HG03460 (cell line): ENCODE data around the gene PIP5KL1.

ENCODE experiments used
- ATAC-seq: cut with Tn5 transposase; IDR thresholded peaks from one replicate; pipeline ENCODE4 v1.9.1; 2021; ENCODE audit not compliant: unreplicated experiment

Gene PIP5KL1

DNA sequence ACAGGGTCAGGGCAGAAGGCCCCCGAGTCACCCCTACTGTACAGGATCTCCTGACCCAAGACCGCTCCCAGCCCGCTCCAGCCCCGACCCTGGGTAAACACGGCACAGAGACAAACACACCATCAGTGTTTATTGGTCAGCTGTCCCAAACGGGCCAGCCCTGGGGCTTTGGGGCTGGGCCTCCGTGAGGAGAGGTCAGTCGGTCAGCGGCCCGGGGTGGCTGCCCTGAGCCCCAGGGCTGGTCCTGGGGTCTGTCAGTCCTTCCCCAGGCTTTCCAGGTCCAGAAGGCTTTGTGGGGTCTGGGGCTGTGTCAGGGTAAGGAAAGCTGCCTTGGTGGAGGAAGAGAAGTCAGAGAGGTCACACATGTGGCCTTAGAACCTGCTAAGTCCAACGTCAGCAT lies 4.4 kb upstream of the PIP5KL1 start:
- no peak for ATAC-seq

DNA sequence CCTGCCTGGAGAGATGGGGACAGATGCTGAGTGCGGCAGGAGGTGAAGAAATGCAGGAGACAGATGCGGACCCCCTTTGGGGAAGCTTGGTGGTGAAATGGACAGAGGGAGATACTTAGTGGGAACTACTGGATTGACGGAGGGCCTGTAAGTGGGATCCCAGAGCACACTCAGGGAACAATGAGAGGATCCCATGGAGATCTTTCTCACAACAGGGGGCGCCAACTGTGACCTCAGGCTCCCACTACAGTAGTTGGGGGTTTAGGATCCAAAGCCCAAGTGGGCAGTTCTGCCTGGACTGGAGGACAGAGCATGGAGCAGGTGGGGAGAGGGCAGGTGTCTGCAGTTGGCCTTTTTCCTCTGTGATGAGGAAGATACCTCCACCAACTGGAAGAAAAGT lies 3.7 kb upstream of the PIP5KL1 start:
- no peak for ATAC-seq

DNA sequence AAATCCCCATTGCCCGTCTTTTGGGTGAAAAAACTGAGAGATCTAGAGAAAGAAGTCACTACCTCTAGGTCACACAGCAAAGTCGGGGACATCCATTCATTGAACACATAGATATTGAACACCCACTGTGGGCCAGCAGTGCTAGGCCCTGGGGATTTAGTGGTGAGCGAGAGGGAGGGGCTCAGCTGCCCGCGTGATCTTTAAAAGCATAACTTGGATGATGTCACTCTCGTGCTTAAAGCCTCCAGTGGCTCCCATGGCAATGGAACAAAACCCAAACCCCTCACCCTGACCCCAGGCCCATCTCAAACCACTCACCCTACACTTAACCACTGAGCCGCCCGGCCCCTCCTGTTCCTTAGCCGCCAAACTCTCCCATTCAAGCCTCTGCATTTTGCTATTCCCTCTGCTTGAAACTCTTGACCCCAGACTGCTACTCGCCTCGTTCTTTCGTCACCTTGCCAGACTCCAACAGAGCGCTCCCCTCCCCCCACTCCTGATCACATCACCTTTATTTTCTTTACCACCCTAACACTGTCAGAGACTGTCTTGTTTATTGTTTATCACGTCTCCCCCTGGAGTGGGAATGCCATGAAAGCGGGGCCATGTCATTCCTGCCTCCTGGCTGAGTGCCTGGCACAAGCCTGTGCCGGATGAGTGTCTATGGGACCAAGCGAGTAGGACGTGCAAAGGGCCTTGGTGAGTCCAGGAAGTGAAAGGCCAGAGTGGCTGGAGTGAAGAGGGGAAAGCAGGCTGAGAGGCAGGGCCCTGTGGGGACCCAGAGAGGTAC lies 710 bp upstream of the PIP5KL1 start:
- peak; percentile 30 for ATAC-seq

DNA sequence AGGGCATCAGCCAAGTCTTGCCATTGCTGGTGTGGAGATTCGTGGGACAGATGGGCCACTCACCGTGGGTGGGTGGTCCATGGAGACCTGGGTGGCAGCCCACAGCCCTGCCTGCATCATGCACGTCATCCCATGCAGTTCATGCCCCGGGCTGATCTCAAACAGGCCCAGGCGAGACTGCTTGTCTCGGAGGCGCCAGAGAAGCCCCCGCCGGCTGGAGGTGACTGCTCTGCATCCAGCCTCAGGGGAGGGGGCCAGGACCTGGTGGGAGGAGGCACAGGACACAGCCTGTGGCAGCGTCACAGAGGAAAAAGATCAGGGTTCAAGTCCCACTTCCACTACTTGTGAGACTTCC lies 975 bp downstream of the PIP5KL1 start:
- ATAC-seq, result no peak

DNA sequence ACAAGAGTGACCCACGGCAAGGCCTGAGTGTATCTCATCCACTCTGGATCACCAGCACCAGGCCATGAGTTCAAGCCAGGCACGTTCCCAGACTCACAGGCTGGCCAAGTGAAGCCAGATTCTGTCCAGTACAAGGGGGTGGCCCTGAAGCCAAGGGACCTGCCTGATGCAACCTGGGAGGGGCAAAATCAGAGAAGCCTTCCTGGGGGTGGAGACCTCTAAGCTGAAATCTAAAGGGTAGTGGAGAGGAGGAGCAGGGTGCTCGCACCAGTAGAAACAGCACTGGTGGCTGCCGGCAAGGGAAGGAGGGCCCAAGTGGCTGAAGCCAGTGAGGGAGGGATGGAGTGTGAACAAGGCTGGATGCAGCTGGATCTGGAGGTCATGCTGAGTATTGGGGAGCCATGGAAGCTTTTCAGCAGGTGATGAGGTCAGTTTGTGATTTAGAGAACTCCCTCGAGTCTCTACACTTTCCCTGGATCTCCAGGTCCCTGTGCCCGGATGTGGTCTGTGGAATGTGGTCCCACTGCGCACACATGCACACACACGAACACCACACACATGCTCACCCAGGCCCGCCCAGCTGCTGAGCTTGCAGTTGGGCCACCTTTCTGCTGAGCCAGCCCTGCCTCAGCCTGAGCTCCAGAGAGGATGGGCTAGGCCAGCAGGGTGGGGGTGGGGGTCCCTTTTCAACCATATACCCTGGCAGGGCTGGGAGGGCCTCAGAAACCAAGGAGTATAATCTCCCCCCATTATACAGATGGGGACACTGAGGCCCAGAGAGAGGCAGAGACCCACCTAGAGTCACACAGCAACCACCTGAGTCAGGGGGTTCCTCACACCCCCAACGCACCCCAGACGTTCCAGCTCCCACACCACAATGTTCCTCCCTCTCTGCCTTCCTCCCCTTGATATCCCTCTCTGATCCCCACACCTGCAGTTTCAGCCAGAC lies 1.6 kb downstream of the PIP5KL1 start:
- no peak for ATAC-seq

DNA sequence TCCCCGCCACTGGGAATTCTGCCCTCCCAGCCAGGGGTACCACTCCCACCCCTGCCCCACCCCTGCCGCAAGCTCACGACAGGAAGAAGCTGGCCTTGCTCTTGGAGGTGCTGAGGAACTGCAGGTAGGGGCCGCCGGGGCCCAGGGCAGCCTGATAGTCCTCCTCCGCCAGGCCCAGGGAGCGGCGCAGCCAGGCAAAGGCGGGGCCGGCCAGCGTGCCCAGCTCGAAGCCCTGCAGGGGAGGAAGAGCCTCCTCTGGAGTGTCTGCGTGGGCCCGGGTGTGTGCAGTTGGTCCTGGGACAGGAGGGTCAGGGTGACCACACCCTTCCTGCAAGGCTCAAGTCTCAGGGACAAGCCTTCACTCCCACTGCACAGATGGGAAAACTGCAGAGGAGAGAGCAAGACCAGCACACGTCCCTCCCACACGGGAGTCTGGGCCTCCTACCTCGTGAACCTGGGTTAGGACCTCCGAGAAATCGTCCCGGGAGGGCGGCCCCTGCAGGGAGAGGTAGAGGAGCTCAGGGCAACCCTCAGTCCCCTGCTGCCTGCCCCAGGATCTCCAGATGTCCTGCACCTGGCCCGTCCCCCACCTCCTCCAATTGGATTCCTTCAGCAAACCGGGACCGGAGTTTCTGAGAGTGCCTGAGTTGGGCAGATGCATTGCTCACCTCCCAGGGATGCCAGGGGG lies 2.4 kb downstream of the PIP5KL1 start:
- ATAC-seq, result no peak

DNA sequence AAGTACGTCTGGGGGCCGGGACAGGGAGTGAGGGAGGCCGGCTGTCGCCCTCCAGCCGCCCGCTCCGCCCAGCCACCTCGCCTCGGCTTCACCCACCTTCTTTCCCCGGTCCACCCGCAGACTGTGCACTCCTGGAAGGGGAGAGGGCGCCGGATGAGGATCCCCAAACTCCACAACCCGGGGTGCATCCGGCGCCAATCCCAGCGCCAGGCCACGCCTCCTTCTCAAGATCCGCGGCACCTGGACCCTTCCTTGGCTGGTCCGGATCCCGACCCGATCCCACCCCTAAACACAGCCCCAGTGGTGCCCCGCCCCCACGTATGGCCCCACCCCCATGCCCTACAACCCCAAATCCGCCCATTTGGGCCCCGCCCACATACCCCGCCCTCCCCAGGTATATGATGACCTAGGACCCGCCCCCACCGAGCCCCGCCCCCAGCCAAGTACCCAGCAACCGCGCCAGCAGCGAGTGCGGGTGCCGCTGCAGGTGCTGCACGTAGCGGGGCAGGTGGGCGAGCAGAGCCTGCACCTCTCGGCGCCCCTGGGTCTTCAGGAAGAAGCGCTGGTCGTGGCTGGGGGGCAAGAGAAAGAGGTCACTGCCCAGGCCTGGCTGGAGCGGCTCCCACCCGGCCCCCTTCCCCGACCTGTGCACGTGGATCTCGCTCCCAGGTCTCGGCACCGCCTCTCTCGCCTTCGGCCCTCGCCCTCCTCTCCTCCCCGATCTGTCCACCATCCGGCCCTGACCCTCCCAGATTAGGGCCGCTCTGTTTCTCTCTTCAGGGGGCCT lies 3.2 kb downstream of the PIP5KL1 start:
- no peak for ATAC-seq

DNA sequence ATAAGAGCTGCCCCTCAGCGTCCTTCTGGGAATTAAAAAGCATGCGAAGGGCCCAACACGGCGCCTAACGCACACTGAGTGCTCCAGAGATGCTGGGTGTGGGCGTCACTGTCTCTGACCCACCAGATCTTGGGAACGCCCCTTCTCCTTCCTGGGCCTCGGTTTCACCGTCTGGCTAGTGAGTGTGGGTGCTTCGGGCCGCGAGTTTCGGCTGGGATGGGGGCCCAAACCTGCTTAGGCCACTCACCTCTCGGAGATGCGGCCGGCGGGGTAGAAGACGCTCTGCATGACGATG lies 3.7 kb downstream of the PIP5KL1 start:
- ATAC-seq, result no peak

DNA sequence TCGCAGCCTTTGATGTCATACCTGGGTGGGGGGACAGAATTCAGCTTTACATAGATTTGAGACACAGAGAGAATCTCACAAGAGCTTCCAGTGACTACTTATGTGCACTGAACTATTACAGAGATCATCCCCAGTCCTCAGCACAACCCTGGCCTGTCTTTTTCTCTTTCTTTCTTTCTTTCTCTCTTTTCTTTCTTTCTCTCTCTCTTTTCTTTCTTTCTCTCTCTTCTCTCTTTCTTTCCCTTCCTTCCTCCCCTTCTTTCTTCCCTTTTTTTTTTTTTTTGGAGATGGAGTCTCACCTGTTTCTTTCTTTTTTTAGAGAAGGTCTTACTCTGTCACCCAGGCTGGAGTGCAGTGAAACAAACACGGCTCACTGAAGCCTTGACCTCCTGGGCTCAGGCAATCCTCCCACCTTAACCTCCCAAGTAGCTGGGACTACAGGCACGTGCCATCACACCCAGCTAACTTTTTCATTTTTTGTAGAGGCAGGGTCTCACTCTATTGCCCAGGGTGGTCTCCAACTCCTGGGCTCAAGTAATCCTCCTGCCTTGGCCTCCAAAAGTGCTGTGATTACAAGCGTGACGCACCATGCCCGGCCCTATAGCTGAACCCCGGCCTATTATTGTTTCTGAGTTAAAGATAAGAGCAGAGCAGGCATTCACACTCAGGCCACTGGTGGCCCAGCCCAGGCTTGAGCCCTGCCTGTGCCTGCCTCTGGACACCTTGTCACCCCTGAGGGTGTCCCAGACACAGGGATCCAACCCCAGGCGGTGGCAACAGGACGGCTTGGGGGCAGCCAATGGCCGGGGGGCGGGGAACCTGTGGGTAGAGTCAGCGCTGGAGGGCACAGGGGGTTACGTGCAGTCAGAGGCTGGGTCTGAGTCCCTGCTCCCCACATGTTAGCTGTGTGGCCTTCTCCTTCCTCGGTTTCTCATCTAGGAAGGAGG lies 4.3 kb downstream of the PIP5KL1 start:
- ATAC-seq, result no peak

DNA sequence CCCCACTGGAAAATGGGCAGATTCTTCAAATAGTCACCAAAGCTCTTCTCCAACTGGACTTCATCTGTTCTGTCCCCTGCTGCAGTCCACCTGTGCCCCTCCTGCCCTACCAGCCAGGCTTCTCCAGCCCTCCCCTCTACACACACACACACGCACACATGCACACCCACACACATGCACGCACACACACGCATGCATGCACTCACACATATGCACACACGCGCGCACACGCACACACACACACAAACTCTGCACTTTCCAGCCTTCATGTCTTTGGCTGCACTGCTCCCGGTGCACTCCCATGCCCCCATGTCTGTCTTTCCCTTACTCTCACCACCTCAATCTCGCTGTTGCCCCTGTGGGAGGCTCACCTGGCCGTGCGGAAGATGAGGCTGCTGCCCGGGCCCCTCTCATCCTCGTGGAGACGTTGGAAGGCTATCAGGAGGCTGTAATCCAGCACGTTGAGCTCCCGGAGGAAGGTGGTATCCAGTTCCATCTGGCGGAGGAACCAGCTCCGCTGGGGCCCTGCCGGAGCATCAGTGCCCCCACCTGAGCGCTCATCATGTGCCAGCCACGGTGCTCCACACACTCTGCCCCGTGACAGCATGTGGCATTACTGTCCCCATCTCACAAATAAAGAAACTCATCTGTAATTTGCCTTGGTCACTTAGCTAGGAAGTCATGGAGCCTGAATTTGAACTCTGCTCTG lies 5.7 kb downstream of the PIP5KL1 start:
- no peak for ATAC-seq

DNA sequence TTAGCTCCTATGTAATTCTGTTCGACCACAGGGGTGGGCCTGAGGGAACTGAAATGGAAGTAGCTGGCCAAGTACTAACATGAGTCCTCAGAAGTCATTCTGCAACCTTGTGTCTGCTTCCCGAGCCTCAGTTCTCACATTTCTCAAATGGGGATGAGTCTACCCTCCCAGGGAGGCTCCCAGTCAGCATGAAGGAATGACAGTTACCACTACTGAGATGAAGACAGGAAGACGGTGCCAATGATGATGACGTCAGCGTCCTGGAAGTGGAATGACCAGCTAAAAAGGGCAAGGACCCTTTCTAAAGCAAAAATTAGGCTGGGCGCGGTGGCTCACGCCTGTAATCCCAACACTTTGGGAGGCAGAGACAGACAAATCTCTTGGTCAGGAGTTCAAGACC lies 6.8 kb downstream of the PIP5KL1 start:
- no peak for ATAC-seq

DNA sequence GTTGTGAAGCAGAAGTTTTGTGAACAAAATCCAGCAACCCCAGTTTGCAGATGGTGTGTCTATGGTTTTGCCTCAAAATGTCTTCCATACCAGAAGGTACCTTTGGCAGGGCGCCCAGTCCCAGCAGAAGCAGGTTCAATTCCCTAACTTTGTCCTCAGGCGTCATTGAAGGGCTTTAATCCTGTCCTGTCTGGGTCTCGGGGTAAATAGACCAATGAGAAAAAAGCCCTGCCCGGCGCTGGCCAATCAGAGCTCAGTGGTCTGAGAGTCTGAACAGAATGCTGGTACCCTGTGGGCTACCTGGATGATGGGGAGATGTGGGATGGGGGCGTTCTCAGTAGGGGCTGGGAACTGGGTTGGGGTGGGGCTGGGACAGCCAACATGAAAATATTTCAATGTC lies 7.5 kb downstream of the PIP5KL1 start:
- ATAC-seq, result no peak

DNA sequence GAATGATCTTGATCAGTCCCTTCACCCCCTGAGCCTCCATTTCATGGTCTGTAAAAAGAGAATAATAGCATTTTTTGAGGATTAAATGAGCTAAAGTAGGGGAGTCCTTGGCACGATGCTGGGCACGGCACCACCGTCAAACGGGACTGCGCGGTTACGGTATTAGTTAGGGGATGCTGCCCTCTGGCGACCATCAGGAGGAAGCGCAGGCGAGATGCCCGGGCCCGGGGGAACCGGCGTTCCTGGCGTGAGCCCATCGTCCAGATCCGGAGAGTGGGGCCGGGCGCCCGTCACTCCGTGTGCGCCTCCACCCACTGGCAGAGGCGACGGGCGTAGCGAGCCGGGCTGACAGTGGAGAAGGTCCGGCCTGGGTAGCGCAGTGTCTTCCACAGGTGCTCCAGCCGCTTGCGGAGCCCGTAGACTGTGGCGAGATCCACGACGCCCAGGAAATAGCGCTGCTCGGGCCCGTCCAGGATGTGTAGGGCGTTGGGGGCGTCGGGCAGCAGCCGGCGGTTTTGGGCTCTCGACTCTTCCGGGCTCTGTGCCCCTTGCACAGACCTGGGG lies 8.9 kb downstream of the PIP5KL1 start:
- ATAC-seq, result no peak

DNA sequence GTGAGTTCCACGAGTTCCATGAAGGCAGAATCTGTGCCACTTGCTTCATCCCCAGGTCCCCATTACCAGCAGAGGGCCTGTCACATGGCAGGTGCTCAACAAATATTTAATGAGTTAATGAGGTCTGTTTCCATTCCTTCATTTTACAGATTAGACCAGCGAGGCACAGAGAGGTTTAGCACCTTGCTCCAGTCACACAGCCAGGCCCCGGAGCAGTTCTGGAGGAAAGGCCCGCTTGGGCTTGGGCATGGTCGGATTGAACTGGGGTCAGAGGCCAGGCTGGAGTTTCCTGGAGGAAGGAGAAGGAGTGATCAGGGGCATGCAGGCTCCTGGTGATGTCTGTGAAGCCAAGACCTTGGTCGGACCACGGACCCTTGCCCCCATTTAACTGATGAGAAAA lies 9.8 kb downstream of the PIP5KL1 start:
- ATAC-seq, result no peak

DNA sequence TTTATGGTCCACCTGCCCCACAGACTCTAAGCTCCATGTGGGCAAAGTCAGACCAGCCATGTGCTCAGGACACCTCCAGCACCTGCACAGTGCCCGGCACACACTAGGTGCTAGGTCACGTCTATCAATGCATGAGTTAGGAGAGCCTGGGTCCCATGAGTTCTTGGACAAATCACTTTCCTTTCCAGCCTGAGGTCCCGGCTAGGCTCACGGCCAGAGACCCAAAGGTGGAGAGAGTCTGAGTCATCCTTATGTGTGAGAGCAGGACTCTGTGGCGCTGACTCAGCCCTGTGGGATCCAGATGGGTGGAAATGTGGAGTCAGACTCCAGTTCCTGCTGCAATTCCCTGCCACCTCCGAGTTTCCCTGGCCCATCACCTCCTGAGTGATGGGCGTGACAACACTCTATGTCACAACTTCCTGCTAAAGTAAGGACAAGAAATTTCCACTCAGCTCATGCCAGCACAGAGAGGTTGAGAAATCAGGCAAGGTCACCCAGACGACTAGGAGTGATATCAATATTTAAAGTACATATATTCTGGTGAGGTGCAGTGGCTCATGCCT lies 11.2 kb downstream of the PIP5KL1 start:
- no peak for ATAC-seq

DNA sequence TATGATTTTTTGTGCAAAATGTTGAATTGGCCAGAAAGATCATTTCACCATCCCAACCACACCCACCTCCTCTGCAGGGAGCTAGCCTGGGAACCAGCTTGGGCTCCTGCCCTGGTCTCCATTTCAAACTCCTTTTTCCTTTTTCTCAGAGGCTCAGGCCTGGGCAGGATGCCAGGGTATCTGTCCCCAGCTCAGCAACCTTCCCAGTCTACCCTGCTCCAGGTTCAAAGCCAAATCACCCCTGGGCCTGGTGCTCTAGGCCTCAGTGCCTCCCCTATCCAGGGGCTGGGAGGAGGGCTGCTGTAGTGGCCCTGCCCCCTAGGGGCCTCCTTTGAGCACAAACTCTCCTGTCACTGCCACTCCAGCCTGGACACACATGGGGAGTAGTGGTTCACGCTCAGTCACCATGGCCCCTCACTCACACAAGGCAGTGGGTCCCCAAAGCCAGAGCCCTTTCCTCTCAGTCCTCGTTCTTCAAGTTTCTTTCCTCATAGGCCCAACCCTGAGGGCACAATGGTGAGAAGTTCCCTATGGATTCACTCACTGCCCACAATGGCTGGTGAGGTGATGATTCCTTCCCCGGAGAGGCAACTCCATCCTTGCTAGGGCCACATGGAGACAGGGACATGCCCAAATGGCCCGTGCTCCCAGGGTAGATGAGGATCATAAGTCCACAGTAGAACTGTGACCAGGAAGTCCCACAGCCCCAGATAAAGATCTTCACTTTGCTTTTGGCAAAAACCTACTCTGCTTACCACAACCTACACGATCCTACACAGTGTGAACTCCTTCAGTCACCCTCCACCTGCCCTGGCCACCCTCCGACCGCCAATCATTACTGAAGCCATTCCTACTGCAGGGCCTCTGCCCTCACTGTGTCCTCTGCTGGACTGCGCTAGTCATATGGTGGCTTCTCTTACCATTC lies 12.1 kb downstream of the PIP5KL1 start:
- no peak for ATAC-seq

DNA sequence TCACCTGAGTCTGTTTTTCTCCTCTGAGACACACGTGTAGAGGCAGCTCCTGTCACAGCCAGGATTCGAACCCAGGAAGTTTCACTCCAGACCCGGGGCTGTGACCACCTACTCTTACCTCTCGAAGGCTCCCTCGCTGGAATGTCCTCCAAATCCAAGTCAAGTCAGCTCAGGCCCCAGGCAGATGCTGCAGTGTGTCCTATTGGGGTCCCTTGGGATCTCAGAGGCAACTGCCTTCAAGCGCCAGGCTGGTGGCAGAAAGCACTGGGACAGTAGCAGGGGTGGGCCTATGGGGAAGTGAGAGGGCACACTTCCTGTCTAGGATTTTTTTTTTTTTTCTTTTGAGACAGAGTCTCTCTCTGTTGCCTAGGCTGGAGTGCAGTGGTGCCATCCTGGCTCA lies 13.0 kb downstream of the PIP5KL1 start:
- peak; percentile 34 for ATAC-seq
